Measurements from ENCODE around the gene MRGPRG.

GRCh38 chr11:3206156-3206921 lies 12.3 kb downstream of the MRGPRG start:
- no peak for TF ChIP-seq POLR2A (conservative IDR thresholded peaks at IDR 0.05)
- no peak for TF ChIP-seq CBX5 (IDR thresholded peaks at IDR 0.05; ENCODE audit: borderline replicate concordance, low read depth)
- no peak for TF ChIP-seq CTCF (IDR thresholded peaks at IDR 0.05 in 2 of 3, conservative IDR thresholded peaks at IDR 0.05 in 1 of 3; ENCODE audit: insufficient read depth in 2 of 3, low read depth in 1 of 3, low read length in 3 of 3)
- TF ChIP-seq ATF1 (CRISPR knock-in tag; IDR thresholded peaks at IDR 0.05), result no peak
- no peak; the same call in 1 of the 2 replicates for TF ChIP-seq ATF1 (tag; IDR thresholded peaks at IDR 0.05)
- TF ChIP-seq IRF9 (tag; IDR thresholded peaks at IDR 0.05), result no peak
- TF ChIP-seq ZHX1 (conservative IDR thresholded peaks at IDR 0.05; ENCODE audit: low read length), result no peak
- no peak for TF ChIP-seq POLR2AphosphoS5 (IDR thresholded peaks at IDR 0.05; ENCODE audit: control insufficient read depth, insufficient read depth, low read depth, low read length)
- TF ChIP-seq ARID4B (CRISPR knock-in tag; IDR thresholded peaks at IDR 0.05), result no peak
- TF ChIP-seq ZNF436 (CRISPR knock-in tag; IDR thresholded peaks at IDR 0.05), result no peak
- TF ChIP-seq NRF1 (conservative IDR thresholded peaks at IDR 0.05 in 1 of 2, IDR thresholded peaks at IDR 0.05 in 1 of 2), result no peak
- TF ChIP-seq BRF1 (IDR thresholded peaks at IDR 0.05; ENCODE audit: borderline replicate concordance, extremely low read depth, insufficient read length), result no peak
- TF ChIP-seq RAD21 (CRISPR knock-in tag; conservative IDR thresholded peaks at IDR 0.05 in 1 of 2, IDR thresholded peaks at IDR 0.05 in 1 of 2), result no peak

All from K562 (cell line).